HEK293 (cell line): Measurements from ENCODE around the gene ATP8A2.

Experiments
- FEZF1 ChIP-seq: fragments of 450-650 bp; formaldehyde crosslinking; IDR thresholded peaks from 2 replicates; pipeline ENCODE4 v1.5.1; 2016; ENCODE audit warnings: missing biosample characterization, missing genetic modification characterization
- ZNF214 ChIP-seq: fragments of 450-650 bp; formaldehyde crosslinking; IDR thresholded peaks from 2 replicates; pipeline ENCODE4 v1.5.1; 2017; ENCODE audit warnings: missing biosample characterization, mild to moderate bottlenecking, missing genetic modification characterization, borderline replicate concordance
- ZNF677 ChIP-seq: fragments of 450-650 bp; IDR thresholded peaks from 2 replicates; pipeline ENCODE4 v1.5.0; 2018; ENCODE audit warnings: missing biosample characterization, mild to moderate bottlenecking, missing genetic modification characterization, moderate library complexity

- no peak for TF ChIP-seq FEZF1
- no peak for TF ChIP-seq ZNF677 (tag by site-specific recombination)
- TF ChIP-seq ZNF214 = no peak
These were observed 60.9 kb downstream of the ATP8A2 start for GRCh38 chr13:25432691-25433090.
